Upper lobe of right lung (tissue), 1 donor: ENCODE results near the gene RAB31. TPM values are rescaled to one million over a fixed set of nuclear protein-coding genes. Genes with fewer than 3 reads are reported as not detected.

ENCODE experiments used
- ATAC-seq: fragments of 200-7000 bp; cut with Tn5 transposase; one replicate; pipeline ENCODE4 v1.9.1; 2020; ENCODE audit warnings: mild to moderate bottlenecking, moderate library complexity
- DNase-seq: peaks from one replicate; pipeline ENCODE4 v3.0.0-alpha.2; 2020
- H3K27ac ChIP-seq: fragments of 200-600 bp; one replicate; pipeline ENCODE4 v1.8.0; 2022
- H3K27me3 ChIP-seq: fragments of 200-600 bp; one replicate; pipeline ENCODE4 v1.8.0; 2022; ENCODE audit warnings: mild to moderate bottlenecking
- H3K36me3 ChIP-seq: fragments of 200-600 bp; one replicate; pipeline ENCODE4 v1.8.0; 2022
- H3K4me1 ChIP-seq: fragments of 200-600 bp; one replicate; pipeline ENCODE4 v1.8.0; 2022
- H3K4me3 ChIP-seq: fragments of 200-600 bp; one replicate; pipeline ENCODE4 v1.8.0; 2022; ENCODE audit warnings: mild to moderate bottlenecking
- H3K9me3 ChIP-seq: fragments of 200-600 bp; one replicate; pipeline ENCODE4 v1.8.0; 2022
- CTCF ChIP-seq: fragments of 200-600 bp; IDR thresholded peaks from one replicate; pipeline ENCODE4 v1.8.0; 2022; ENCODE audit warnings: antibody characterized with exemption
- intact Hi-C: fragments of 100-400 bp; cut with DNase I; formaldehyde crosslinking; loops from one replicate; pipeline ENCODE4 v1.11.0; 2022
- total RNA-seq: library from RNA; stranded (reverse); fragmentation: NEBNext Ultra II Directional; extraction: Animal tissue kit (Norgen Biotek cat#: 25700); gene quantifications from one replicate; pipeline ENCODE4 v1.2.1, GENCODE V29; 2021
- donor health status: DM: no; HTN: yes; CAD: no; lungs with severe emphysema.

The RAB31 gene
- total RNA-seq, 1 donor from 2014 or later, result 137 TPM

GRCh38 chr18:9806905-9807304 is 98.8 kb downstream of the RAB31 start:
- H3K36me3 ChIP-seq, result no peaks in the 10 kb centered on the region
- H3K4me1 ChIP-seq, result peaks cover 35% of the 10 kb centered on the region
- no peak overlapping the region for H3K4me3 ChIP-seq
- no peaks in the 10 kb centered on the region for H3K9me3 ChIP-seq
- no peak for DNase-seq
- H3K27me3 ChIP-seq, result no peaks in the 10 kb centered on the region
- no peak overlapping the region for H3K27ac ChIP-seq
- ATAC-seq, result no peak
- intact Hi-C loops, result no loop called here
- no peak for TF ChIP-seq CTCF

GRCh38 chr18:9808295-9809241 is 100.5 kb downstream of the RAB31 start:
- Histone ChIP-seq H3K27ac (peak overlapping the region; percentile 60), H3K27me3 (no peaks in the 10 kb centered on the region), H3K9me3 (no peaks in the 10 kb centered on the region), H3K36me3 (no peaks in the 10 kb centered on the region), H3K4me1 (peaks cover 21% of the 10 kb centered on the region), H3K4me3 (no peak overlapping the region)
- ATAC-seq, result peak; percentile 45
- no peak for TF ChIP-seq CTCF
- intact Hi-C loops, result no loop called here
- DNase-seq, result no peak

GRCh38 chr18:9809697-9810096 is 101.6 kb downstream of the RAB31 start:
- intact Hi-C loops, result no loop called here
- no peak for TF ChIP-seq CTCF
- Histone ChIP-seq H3K27me3 (no peaks in the 10 kb centered on the region), H3K9me3 (no peaks in the 10 kb centered on the region), H3K27ac (no peak overlapping the region), H3K4me1 (peaks cover 17% of the 10 kb centered on the region), H3K36me3 (peaks cover under 1% of the 10 kb centered on the region), H3K4me3 (no peak overlapping the region)
- ATAC-seq (no peak), DNase-seq (no peak)

- DNase-seq (no peak), ATAC-seq (no peak)
- intact Hi-C loops, result no loop called here
- no peaks in the 10 kb centered on the region for H3K9me3 ChIP-seq
- peaks cover 17% of the 10 kb centered on the region for H3K4me1 ChIP-seq
- no peaks in the 10 kb centered on the region for H3K27me3 ChIP-seq
- peaks cover 4% of the 10 kb centered on the region for H3K36me3 ChIP-seq
- no peak overlapping the region for H3K27ac ChIP-seq
- H3K4me3 ChIP-seq, result no peak overlapping the region
- TF ChIP-seq CTCF, result no peak
Observed at GRCh38 chr18:9810299-9810698, 102.2 kb downstream of the RAB31 start.

- Histone ChIP-seq H3K36me3 (peaks cover 4% of the 10 kb centered on the region), H3K27ac (no peak overlapping the region), H3K4me3 (no peak overlapping the region), H3K27me3 (no peaks in the 10 kb centered on the region), H3K9me3 (no peaks in the 10 kb centered on the region), H3K4me1 (peaks cover 17% of the 10 kb centered on the region)
- intact Hi-C loops, result no loop called here
- TF ChIP-seq CTCF, result no peak
- no peak for DNase-seq
- ATAC-seq, result no peak
Observed at GRCh38 chr18:9810994-9811705, 103.0 kb downstream of the RAB31 start.
